ENCODE measurements around the gene SLC25A23. TPM values are rescaled to one million over a fixed set of nuclear protein-coding genes. Genes with fewer than 3 reads are reported as not detected.

SLC25A23 gene
- total RNA-seq, 1 experiment from 2014 or later: 42.9 TPM

DNA sequence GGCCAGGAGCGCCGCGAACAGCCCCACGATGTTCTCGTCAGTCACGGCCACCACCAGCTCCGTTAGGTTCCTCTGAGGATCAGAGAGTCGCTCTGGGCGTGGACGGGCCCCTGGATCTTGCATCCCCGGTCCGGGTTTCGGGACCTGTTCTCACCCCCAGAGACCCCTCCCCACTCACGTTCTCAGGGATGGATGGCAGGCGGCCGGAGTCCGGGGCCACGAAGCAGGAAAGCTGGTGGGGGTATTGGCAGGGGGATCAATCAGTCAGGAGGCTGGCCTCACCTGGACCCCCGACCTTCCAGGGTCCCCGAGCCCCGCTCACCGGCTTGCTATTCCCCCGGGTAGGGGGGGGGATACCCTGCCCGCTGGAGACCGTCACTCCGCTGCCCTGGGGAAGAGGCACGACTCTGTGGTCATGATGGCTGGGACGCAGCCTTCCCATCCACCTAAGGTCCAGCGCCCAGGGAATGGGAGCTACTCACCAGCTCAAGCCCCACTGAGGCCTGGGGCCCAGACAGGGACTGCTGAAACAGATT is 17.4 kb upstream of the SLC25A23 start:
- H4K91ac ChIP-seq (ENCODE audit: insufficient read length, low read depth, low read length): no peak overlapping the region
- H3K18ac ChIP-seq (ENCODE audit: insufficient read length, low read depth, low read length): no peak overlapping the region
- H2BK5ac ChIP-seq (ENCODE audit: insufficient read length, low read length): no peak overlapping the region
- H2AK5ac ChIP-seq (ENCODE audit: insufficient read length, low read length): no peak overlapping the region
- peaks cover 8 to 14% of the 10 kb centered on the region in 2 experiments for H3K4me1 Mint-ChIP-seq
- WGBS (ENCODE audit: extremely low coverage, insufficient read length, low lambda C conversion rate): no CpG with 5 or more reads among the region's 29 CpGs
- H3K4me3 Mint-ChIP-seq: peak overlapping the region; percentile 69 to 88
- no peak overlapping the region for H3T11ph ChIP-seq (ENCODE audit: low read length)
- H2BK12ac ChIP-seq (ENCODE audit: insufficient read length, low read depth, low read length): no peak overlapping the region
- no peaks in the 10 kb centered on the region; the same call in 1 of the 2 replicates for H3K27me3 ChIP-seq (ENCODE audit: insufficient read depth, low read length)
- no peaks in the 10 kb centered on the region for H3K9me3 Mint-ChIP-seq
- TF ChIP-seq, protein P1, sequence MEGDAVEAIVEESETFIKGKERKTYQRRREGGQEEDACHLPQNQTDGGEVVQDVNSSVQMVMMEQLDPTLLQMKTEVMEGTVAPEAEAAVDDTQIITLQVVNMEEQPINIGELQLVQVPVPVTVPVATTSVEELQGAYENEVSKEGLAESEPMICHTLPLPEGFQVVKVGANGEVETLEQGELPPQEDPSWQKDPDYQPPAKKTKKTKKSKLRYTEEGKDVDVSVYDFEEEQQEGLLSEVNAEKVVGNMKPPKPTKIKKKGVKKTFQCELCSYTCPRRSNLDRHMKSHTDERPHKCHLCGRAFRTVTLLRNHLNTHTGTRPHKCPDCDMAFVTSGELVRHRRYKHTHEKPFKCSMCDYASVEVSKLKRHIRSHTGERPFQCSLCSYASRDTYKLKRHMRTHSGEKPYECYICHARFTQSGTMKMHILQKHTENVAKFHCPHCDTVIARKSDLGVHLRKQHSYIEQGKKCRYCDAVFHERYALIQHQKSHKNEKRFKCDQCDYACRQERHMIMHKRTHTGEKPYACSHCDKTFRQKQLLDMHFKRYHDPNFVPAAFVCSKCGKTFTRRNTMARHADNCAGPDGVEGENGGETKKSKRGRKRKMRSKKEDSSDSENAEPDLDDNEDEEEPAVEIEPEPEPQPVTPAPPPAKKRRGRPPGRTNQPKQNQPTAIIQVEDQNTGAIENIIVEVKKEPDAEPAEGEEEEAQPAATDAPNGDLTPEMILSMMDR (conservative IDR thresholded peaks at IDR 0.05): no peak
- no peak for DNase-seq
- no peak overlapping the region for H3K56ac ChIP-seq (ENCODE audit: insufficient read length, low read depth, low read length)
- H3K9me3 ChIP-seq (ENCODE audit: control insufficient read depth, low read depth, low read length): no peaks in the 10 kb centered on the region
- H4K5ac ChIP-seq (ENCODE audit: insufficient read length, low read depth, low read length): no peak overlapping the region
- H3K14ac ChIP-seq (ENCODE audit: insufficient read depth, low read length): no peak overlapping the region
- no peak overlapping the region for H3K4ac ChIP-seq (ENCODE audit: low read depth, low read length)
- H4K8ac ChIP-seq (replicated peaks; ENCODE audit: insufficient read length, low read depth, low read length): no peak overlapping the region
- no peak overlapping the region for H3K27ac ChIP-seq (ENCODE audit: insufficient read length, low read depth, low read length)
- H2BK15ac ChIP-seq (ENCODE audit: low read depth, low read length): peak overlapping the region; percentile 26; the same call in 1 of the 2 replicates
- no peaks in the 10 kb centered on the region for H3K36me3 Mint-ChIP-seq (ENCODE audit: insufficient read depth in 1 of 3, low read depth in 3 of 3)
- H2BK20ac ChIP-seq (ENCODE audit: low read depth, low read length, poor library complexity, severe bottlenecking): no peak overlapping the region
- no peak overlapping the region for H2AFZ ChIP-seq (ENCODE audit: low read length)
- no peak overlapping the region for H2BK120ac ChIP-seq (ENCODE audit: low read depth, low read length, poor library complexity, severe bottlenecking)
- peak overlapping the region; percentile 46 for H3K4me2 ChIP-seq (ENCODE audit: insufficient read depth, insufficient read length, low read length)
- H3K79me2 ChIP-seq (ENCODE audit: insufficient read depth, low read length): no peaks in the 10 kb centered on the region
- H3K4me1 ChIP-seq (ENCODE audit: insufficient read depth, low read length): no peaks in the 10 kb centered on the region
- H3K9ac ChIP-seq (ENCODE audit: extremely low read depth, insufficient read length, low read length): no peak overlapping the region
- peaks cover 19% of the 10 kb centered on the region for H3K27me3 Mint-ChIP-seq (ENCODE audit: low read depth)
- H3K23ac ChIP-seq (ENCODE audit: insufficient read length, low read depth, low read length): no peak overlapping the region
- no peak overlapping the region for H3K27ac Mint-ChIP-seq
- H3K23me2 ChIP-seq (ENCODE audit: insufficient read length, low read depth, low read length, poor library complexity, severe bottlenecking): peaks cover 13% of the 10 kb centered on the region
- no peaks in the 10 kb centered on the region for H4K20me1 ChIP-seq (ENCODE audit: control insufficient read depth, insufficient read depth, insufficient read length)
- no peaks in the 10 kb centered on the region for H3K79me1 ChIP-seq (ENCODE audit: insufficient read depth, low read depth, low read length, poor library complexity, severe bottlenecking)

All from H9 (cell line).